IPS-18c (cell line): ENCODE data around the gene ERLEC1.

Experiments
- H3K4me3 ChIP-seq: 2 replicates; pipeline ENCODE4 v1.7.0; 2013; ENCODE audit warnings: low read depth, mild to moderate bottlenecking, low read length, moderate library complexity; ENCODE audit not compliant: insufficient read depth
- H3K9me3 ChIP-seq: one replicate; pipeline ENCODE4 v1.6.1; 2013; ENCODE audit warnings: mild to moderate bottlenecking, low read length, moderate library complexity; ENCODE audit not compliant: control insufficient read depth, insufficient read depth

The ERLEC1 gene

DNA sequence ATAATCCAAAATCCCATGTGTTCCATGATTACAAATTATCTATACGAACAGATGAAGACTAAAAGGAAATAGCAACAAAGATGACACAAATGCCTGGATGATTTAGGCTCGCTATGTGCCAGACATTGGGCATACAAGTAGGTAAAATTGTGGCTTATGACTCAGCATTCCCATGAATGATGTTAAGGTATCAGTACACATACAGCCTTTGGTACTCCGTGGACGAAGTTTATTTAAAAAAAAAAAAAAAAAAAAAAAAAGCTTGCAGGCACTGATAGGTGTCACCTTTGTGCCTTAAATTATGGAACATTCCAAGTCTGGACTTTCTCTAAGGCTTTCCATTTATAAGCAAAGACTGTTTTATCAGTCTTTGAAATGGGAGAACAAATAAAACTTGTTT, 16.6 kb upstream of the ERLEC1 start:
- no peak overlapping the region for H3K4me3 ChIP-seq
- H3K9me3 ChIP-seq, result no peaks in the 10 kb centered on the region

DNA sequence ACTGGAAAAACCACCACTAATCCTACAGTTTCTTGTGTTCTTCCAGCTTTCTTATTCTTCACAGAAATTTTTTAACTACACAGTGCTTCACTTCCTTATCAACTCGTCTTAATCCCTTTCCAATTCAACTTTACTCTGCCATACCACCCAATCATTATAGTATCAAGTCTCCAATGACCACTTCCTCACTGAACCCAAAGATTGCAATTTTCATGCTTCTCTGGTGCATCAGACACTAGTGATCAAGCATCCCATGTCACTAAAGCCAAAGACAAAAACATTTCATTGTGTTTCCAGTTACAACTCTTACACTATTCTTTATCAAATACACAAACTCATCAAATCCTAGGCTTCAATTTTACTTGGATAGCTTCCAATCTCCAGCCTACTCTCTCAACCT, 9.7 kb upstream of the ERLEC1 start:
- H3K4me3 ChIP-seq, result no peak overlapping the region
- H3K9me3 ChIP-seq, result no peaks in the 10 kb centered on the region

DNA sequence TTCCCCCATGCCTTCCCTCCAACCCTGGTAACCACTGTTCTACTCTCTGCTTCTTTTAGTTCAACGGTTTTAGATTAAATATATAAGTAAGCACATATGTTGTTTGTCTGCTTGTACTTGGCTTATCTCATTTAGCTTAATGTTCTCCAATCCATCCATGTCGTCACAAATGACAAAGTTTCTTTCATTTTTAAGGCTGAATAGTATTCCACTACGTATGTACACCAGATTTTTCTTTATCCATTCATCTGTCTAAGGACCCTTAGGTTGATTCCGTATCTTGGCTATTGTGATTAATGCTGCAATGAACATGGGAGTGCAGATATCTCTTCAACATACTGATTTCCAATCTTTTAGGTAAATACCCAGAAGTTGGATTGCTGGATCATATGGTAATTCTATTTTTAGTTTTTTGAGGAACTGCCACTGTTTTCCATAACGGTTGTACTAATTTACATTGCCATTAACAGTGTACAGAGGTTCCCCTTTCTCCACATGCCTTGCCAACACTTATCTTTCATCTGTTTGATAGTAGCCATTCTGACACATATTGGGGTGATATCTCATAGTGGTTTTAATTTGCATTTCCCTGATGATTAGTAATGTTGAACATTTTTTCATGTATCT, 8.2 kb upstream of the ERLEC1 start:
- Histone ChIP-seq H3K4me3 (no peak overlapping the region), H3K9me3 (no peaks in the 10 kb centered on the region)

DNA sequence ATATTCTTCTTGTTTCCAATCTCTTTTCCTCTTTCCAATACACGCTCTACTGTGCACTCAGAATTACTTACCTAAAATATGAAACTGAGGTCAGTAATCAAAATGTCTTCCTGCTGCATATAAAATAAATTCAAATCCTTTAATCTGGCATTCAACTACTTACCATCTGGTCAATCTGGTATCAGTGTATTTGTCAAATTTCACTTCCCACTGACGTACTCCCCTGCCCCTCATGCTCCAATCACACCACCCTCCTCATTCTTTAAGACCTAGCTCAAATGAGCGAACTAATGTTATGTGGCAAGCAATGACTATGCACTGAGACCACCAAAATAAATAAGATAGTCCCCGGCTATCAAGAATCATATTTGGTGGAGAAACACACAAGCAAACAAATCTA, 6.8 kb upstream of the ERLEC1 start:
- Histone ChIP-seq H3K9me3 (no peaks in the 10 kb centered on the region), H3K4me3 (no peak overlapping the region)

DNA sequence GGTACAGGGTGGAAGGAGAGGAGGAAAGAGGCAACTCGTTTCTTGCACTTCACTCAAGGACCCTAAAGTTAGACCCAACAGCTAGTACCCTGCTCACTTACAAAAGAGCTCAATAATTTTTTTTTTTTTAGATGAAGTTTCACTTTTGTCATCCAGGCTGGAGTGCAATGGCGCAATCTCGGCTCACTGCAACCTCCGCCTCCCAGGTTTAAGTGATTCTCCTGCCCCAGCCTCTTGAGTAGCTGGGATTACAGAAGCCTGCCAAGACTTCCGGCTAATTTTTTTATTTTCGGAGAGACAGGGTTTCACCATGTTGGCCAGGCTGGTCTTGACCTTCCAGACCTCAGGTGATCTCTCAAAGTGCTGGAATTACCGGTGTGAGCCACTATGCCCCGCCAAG, 4.2 kb upstream of the ERLEC1 start:
- no peak overlapping the region for H3K4me3 ChIP-seq

DNA sequence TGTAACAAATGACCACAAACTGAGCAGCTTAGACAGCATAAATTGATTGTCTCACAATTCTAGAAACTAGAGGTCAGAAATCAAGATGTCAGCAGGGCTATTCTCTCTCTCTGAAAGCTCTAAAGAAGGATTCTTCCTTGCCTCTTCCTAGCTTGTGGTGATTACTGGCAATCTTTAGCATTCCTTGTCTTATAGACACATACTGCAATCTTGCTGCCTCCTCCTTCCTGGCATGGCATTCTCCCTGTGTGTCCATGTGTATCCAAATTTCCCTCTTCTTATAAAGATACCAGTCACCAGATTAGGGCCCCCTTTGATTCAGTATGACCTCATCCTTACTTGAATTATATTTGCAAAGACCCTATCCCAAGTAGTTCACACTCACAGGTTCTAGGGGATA, 2.4 kb upstream of the ERLEC1 start:
- Histone ChIP-seq H3K4me3 (no peak overlapping the region), H3K9me3 (no peaks in the 10 kb centered on the region)

More for the DNA sequence above, 4.2 kb upstream of the ERLEC1 start:
- H3K9me3 ChIP-seq, result no peaks in the 10 kb centered on the region

DNA sequence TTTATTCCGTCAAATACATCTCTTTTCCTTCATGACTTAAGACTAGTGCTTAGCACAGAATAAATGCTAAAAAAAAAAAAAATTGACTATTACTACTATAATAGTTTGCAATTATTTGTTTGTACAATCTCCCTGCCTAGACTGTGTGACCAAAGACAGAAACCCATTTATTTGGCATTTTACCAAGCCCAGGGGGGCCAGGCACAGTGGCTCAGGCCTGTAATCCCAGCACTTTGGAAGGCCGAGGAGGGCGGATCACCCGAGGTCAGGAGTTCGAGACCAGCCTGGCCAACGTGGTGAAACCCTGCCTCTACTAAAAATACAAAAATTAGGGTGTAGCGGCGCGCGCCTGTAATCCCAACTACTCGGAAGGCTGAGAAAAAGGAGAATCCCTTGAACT, 1.5 kb upstream of the ERLEC1 start:
- H3K9me3 ChIP-seq, result no peaks in the 10 kb centered on the region
- peak overlapping the region; percentile 94; the same call in 1 of the 2 replicates for H3K4me3 ChIP-seq

DNA sequence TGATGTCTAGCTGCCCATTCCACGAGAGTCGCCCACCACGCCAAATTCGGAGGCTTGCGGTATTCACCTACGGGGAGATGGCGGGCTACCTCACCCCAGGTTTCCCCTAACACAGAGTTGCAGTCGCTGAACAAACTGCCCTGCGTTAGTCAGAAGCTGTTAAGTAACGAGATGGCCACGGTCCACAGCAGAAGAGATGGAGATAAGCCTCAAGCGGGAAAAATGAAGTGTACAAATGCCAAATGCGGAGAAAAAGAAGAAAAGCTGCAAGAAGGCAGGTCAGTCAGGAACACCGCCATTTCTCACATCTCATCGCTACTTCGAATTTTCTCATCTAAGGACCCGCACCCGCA, 516 bp upstream of the ERLEC1 start:
- Histone ChIP-seq H3K4me3 (peak overlapping the region; percentile 94), H3K9me3 (no peaks in the 10 kb centered on the region)

DNA sequence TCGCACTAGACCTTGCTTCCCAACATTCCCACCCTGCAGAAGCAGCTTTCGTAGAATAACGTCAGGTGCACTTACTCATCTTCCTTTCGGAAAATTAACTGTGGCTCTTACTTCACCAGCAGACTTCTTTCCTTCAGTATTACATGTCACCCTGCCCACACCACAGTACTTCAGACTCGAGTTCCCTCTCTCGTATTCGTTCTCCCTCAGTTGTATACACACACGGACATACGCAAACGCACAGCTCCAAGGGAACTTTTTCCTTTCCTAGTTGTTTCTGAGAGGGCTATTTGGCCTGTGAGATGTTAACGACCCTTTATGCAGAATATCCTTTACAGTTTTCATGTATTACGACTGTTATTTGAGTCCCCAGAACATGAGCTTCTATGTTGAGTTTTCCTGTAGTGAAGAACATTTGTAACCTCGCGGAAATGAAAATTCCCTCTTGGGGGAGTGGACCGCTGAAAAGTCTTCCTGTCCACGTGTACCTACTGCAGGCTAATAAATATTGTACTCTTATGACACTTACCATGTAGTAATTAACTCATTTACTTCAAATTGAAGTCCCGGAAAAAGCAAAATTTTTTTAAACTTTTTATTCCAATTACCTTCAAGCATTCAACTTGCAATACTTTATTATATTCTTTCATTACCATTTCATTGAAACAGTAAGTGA, 908 bp downstream of the ERLEC1 start:
- Histone ChIP-seq H3K4me3 (peak overlapping the region; percentile 94), H3K9me3 (no peaks in the 10 kb centered on the region)

DNA sequence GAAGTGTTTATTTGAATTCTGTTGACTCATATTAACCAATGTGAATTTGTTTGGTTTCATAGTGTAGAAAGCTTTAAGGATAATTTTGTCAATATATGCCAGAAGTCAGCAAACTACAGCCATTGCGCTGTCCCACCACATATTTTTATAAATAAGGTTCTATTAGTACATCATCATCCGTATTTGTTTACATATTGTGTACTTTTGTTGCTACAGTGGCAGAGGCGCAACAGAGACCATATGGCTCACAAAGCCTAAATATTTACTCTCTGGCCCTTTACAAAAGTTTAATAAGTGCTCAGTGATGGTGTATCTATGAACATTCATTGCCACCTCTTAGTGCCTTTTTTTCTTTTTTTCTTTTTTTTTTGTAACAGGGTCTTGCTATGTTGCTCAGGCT, 6.4 kb downstream of the ERLEC1 start:
- no peak overlapping the region for H3K4me3 ChIP-seq

DNA sequence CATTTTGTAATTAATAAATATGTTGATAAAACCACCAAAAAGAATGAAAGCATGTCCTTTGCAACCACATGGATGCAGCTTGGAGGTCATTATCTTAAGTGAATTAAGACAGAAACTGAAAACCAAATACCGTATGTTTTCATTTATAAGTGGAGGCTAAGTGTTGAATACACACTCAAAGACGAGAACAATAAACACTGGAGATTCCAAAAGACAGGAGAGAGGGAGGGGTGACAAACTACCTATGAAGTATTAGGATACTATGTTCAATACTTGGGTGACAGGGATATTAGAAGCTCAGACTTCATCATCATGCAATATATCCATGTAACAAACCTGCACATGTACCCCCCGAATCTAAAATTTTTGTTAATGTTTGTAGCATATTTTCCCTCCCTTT, 7.0 kb downstream of the ERLEC1 start:
- no peak overlapping the region for H3K4me3 ChIP-seq
- no peaks in the 10 kb centered on the region for H3K9me3 ChIP-seq

More for the DNA sequence above, 6.4 kb downstream of the ERLEC1 start:
- H3K9me3 ChIP-seq, result no peaks in the 10 kb centered on the region

DNA sequence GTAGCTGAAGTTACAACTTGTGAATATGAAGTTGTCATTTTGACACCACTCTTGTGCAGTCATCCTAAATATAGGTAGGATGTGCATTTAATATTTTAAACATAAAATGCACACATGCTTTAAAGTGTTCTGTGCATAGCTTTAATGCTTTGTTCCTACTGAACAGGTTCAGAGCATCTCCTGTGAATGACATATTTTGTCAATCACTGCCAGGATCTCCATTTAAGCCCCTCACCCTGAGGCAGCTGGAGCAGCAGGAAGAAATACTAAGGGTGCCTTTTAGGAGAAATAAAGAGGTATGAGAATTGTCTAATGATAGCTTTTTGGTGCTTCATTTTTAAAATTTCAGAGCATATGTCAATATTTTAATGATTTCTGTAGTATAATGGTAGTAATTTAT, 14.7 kb downstream of the ERLEC1 start:
- Histone ChIP-seq H3K9me3 (no peaks in the 10 kb centered on the region), H3K4me3 (no peak overlapping the region)

DNA sequence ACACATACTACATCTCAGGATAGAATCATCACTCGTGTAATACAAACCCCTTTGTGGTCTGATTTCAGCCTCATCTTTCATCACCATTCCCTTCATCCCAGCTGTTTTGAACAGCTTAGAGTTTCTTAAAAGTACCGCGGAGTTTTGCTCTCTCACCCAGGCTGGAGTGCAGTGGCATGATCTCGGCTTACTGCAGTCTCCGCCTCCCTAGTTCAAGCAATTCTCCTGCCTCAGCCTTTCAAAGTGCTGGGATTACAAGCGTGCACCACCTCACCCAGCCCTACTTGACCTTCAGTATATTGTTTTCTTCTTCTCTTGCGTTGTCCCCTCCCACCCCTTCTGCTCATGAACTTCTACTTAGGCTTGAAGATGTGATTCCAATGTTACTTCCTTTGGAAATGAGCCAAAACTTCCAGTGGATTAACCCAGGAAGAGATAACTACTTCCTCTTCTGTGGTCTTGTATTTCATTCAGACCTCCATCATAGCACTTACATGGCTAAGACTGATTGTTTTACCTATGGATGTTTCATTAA, 15.8 kb downstream of the ERLEC1 start:
- no peaks in the 10 kb centered on the region for H3K9me3 ChIP-seq
- H3K4me3 ChIP-seq, result no peak overlapping the region

DNA sequence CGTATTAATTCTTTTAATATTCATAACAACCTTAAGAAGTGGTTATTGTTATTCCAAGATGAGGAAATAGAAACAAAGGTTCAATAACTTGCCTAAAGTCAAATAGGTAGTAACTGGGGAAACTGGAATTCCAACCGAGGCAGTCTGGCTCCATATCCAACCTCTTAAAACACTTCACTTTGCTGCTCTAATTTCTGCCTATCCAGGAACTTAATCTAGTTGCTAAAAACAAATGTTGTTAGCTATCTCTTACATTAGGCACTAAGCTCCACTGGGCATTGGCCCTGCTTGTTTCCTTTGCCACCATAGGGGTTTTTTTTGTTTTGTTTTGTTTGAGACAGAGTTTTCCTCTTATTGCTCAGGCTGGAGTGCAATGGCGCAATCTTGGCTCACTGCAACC, 24.8 kb downstream of the ERLEC1 start:
- H3K4me3 ChIP-seq, result no peak overlapping the region
- no peaks in the 10 kb centered on the region for H3K9me3 ChIP-seq

DNA sequence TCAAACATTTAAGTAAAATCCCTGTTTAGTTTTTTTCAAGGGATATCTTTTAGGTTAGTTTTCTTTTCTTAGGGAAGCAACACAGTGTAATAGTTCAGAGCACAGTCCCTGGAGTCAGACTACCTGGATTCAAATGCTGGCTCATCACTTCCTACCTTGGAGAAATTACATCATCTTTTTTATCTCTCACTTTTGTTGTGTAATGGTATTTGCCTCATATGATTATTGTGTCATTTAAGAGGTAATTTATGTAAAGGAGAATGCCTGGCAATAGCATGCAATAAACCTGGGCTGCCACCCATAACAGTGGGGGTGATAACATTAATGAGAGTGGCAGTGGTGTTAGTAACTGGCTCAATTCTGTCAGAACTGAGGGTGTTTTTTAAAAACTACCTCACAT, 26.3 kb downstream of the ERLEC1 start:
- Histone ChIP-seq H3K4me3 (no peak overlapping the region), H3K9me3 (no peaks in the 10 kb centered on the region)

DNA sequence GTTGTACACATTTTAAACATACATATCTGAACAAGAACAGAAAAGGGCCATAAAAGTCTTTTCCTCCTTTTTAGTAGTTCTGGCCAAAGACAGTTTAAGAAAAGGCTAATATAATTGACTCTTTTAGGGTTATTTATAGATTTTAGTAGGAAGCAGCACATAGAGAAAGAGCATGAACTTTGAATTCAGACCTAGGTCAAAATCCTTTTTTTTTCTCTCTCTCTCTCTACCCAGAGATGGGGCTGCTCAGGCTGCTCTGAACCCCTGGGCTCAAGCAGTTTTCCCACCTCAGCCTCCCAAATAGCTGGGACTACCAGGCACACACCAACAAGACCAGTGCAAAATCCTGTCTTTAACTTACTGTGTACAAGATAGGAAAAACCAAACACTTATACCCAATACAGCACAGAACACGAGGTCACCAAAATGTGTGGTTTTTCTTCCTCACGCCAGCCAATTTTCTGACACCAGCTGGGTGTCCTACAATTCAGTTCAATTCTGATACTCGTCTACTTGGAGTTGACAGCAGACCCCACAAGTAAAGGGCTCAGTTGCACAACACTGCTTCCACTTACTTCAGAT, 32.1 kb downstream of the ERLEC1 start:
- no peaks in the 10 kb centered on the region for H3K9me3 ChIP-seq
- H3K4me3 ChIP-seq, result no peak overlapping the region

DNA sequence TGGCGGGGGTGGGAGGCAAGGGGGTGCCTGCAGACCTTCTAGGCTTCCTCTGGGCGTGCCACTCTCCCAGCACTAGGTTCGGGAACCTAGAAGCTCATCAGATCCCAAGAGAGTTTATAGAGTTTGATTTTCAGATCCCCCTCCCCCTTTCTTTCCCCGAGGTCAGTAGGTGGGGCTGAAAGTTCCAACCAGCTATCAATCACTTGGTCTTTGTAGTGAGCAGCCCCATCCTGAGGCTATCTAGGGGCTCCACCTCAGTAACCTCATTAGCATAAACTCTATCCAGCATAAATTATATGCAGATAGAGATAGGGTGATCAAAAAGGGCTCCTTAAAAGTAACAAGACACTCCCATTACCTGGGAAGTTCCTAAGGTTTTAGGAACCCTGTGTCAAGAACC, 32.8 kb downstream of the ERLEC1 start:
- H3K4me3 ChIP-seq, result no peak overlapping the region
- no peaks in the 10 kb centered on the region for H3K9me3 ChIP-seq

DNA sequence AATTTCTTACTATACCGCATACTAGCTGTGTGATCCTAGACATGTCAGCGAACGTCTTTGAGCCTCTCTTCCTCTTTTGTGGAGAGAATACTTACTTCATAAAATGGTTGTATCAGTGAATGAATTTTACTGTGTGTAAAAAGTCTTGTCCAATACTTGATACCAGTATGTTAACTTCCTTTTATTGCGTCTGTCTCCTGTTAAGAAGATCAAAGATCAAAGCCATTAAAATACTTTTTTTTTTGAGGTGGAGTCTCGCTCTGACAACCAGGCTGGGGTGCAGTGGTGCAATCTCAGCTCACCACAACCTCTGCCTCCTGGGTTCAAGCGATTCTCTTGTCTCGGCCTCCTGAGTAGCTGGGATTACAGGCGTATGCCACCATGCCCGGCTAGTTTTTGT, 33.2 kb downstream of the ERLEC1 start:
- Histone ChIP-seq H3K9me3 (no peaks in the 10 kb centered on the region), H3K4me3 (no peak overlapping the region)
